ENCODE measurements around the gene RPE. TPM values are rescaled to one million over a fixed set of nuclear protein-coding genes. Genes with fewer than 3 reads are reported as not detected.

The RPE gene
- 10 to 100 TPM in 2 of 3 donors, 1 to 10 TPM in 1; 9.8 to 24.4 (median 19.6) TPM for polyA plus RNA-seq

DNA sequence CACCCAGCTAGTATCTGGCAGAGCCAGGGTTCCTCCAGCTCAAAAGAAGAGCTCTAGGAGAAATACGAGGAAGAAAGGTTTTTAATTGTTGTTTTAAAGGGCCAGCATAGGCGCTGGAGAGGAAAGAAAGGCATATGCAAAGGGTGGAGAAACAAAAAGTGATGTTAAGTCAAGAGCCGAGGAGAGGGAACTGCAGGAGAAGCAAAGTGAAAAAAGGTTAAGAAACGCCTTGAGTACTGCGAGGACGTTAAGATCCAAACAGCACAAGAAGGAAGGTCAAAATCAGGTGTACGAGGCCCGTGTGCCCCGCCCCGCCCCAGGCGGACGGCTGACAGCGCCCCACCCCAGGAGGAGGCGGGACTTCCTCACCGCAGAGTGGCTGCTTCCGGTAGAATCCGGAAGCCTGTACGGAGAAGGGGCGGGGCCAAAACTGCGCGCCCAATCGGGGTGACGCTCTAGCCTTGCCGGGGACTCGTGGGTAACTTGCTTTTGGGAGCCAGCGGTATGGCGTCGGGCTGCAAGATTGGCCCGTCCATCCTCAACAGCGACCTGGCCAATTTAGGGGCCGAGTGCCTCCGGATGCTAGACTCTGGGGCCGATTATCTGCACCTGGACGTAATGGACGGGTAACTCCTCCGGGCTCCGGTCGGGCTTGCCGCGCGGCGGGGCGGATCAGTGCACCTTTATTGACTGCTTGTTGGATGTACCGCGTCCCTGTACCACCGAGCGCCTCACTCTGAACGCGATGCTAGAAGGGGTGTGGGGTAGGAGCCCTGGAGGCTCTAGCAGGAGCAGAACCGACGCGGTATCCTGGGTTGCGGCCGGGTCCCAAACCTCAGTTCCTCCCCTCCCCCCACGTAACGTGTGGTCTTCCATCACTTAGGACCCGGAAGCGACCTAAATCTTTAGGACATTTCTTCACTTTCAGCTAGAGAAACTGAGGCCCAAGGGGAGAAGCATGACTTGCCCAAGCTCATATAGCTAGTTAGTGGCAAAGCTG, at the start of gene RPE:
TSS of gene RPE (plus strand) at position 481 of the 1,000 bp plus-strand sequence. CDS start at position 505, 24 bp downstream.
- 0% methylated on average over 56 to 58 of the region's 58 CpGs for WGBS, 3 donors

DNA sequence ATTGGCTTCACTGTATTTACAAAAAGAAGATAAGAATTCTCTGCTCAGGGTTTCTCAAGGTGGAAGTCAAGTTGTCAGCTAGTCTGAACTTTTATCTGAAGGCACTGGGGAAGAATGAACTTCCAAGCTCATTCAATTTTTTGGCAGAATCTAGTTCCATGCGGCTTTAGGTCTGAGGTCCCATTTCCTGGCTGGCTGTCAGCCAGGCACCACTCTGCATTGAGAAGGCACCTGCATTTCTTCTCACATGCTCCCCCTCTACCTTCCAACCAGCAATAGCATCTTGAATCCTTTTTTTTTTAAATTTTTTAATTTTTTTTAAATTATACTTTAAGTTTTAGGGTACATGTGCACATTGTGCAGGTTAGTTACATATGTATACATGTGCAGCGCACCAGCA, 46.2 kb upstream of the RPE start:
- H3K27ac ChIP-seq (ENCODE audit: low read depth, low read length) = no peak overlapping the region
- 58 to 64% (median 61%) methylated on average over 2 of the region's 2 CpGs for WGBS, 3 donors

More for the DNA sequence above, at the start of gene RPE:
- no peak within 1 kb of the TSS for H3K27ac ChIP-seq (ENCODE audit: low read depth, low read length)

DNA sequence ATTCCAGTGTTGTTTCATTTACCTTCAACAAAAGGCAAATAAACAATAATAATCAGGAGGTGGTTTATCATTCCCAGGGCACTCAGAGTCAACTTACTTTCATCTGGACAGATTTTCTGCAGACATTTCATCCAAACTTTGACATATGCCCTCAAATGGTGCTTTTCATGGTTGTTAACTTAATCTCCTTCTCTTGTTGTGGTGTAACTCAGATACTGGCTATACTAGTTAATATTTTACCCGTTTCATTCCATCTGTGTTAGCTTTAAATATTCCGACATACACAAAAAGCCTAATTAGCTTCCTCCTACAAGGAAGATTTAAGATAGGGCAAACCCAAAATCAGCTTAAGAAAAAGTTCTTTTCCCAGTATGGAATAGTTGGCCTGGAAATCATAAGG, 44.4 kb upstream of the RPE start:
- H3K27ac ChIP-seq (ENCODE audit: low read depth, low read length) = no peak overlapping the region
- WGBS, 3 donors = 32 to 91% (median 89%) methylated on average over 2 of the region's 2 CpGs

DNA sequence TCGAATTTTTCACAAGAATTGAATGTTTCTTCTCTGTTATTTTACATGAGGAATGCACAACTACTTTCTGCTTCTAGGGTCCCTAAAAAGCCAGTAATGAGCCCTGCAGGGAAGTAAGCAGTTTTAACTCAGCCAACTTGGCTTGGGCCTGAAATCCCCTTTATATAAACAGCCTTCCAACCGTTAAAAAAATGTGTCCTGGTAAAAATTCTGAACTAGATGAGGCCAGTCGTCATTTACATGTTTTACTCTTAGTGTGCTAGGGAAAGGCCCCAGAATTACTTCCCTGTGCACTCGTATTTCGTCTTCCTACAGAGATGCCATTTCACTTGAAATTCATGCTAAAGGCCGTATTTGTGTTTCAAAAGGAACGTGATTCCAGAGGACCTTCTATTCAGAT, 42.4 kb upstream of the RPE start:
- WGBS, 3 donors = 46 to 72% (median 65%) methylated on average over 7 of the region's 7 CpGs

DNA sequence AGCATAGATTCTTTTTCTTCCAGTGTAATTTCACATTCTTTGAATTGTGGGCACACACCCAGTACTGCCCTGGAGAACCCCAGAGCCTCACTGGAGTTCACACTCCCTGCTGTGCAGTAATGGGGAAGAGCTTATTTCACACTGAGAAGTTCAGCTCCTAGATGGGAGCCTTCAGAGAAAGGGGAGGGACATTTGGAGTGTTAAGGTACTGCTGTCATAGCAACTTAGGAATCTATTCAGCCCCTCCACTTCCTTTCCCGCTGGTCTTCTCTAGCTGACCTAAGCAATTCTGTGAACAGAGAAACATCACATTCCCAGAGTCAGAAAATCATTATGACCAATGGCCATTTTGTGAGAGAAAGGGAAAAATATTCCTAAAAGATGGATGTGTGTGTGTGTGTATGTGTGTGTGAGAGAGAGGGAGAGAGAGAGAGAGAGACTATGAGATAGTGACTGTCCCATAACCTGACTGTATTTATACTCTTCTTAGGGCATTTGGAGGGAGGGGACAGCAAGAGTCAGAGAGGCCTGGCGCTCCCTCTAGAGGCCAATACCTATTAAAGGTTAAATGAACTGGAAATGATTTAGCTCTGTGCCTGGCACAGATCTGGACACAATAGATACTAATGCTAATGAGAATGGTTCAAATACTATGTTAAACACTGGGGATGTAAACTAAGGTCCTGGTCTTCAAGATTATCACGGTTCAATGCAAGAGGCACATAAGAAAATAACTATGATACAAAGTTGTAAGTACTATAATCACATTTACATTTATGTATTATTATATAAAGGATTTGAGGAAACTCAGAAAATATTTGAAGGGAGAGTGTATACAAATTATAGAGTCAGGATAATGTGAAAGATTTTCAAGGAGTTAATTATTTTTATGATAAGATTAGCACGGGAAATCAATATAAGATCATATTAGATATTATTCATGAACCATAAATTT, 41.5 kb upstream of the RPE start:
- H3K27ac ChIP-seq (ENCODE audit: low read depth, low read length) = no peak overlapping the region
- WGBS, 3 donors = 14 to 34% (median 29%) methylated on average over 4 of the region's 4 CpGs

More for the DNA sequence above, 42.4 kb upstream of the RPE start:
- no peak overlapping the region for H3K27ac ChIP-seq (ENCODE audit: low read depth, low read length)

DNA sequence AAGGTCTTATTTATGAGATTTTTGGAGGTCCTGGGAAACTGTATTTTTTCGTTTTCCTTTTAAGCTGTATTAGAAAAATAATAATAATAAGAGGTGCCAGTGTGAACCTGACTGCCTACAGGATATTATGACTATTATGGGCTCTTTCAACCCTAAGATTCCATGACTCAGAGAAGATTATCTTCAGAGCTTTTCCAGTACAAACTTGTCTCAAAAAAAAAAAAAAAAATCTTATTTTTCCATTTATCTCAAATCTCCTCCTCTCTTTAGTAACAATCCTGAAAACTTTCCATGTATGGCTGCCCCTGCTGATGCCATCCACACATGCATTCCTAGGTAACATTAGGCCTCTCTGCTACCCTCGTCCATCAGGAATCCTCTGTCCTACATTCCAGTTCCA, 36.7 kb upstream of the RPE start:
- H3K27ac ChIP-seq (ENCODE audit: low read depth, low read length) = no peak overlapping the region
- WGBS, 3 donors = 82 to 83% (median 82%) methylated on average over 2 of the region's 2 CpGs

DNA sequence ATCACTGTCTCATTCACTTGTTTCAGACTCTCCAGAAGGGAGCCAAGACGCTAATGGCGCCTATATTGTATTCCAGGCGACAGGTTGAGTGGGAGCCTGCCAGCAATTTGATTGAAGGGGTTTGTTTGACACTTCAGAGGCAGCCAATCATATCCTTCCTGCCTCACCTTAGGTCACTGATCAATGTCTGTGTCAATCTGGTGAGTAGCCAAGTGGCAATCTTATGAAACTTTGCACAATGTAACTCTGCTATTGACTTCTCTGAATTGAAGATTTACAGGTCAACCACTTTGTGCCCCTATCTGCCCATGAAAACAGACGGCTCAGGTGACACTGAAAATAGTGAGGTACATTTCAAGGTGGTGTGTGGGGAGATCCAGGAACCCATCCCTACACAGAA, 32.7 kb upstream of the RPE start:
- no peak overlapping the region for H3K27ac ChIP-seq (ENCODE audit: low read depth, low read length)
- 72 to 92% (median 86%) methylated on average over 4 of the region's 4 CpGs for WGBS, 3 donors

DNA sequence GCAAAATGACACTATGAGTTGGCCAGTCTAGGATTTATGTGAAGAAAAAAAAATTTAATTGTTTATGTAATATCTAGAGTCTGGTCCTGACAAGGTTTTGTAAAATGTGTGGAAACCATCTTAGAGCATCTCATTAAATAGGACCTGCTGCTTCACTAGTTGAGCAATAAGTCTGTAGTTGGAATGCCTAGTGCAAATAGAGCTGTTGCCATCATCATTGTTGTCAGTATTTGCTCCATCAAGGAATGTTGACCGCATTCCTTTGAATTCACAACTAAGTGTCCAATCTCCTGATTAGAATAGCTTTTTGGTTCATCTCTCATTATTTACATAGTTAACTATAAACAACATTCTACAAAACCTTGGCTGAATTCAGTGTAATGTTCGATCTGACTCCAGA, 32.2 kb upstream of the RPE start:
- 69 to 83% (median 81%) methylated on average over 2 of the region's 2 CpGs for whole genome bisulfite sequencing, 3 donors
- H3K27ac ChIP-seq (ENCODE audit: low read depth, low read length) = no peak overlapping the region

DNA sequence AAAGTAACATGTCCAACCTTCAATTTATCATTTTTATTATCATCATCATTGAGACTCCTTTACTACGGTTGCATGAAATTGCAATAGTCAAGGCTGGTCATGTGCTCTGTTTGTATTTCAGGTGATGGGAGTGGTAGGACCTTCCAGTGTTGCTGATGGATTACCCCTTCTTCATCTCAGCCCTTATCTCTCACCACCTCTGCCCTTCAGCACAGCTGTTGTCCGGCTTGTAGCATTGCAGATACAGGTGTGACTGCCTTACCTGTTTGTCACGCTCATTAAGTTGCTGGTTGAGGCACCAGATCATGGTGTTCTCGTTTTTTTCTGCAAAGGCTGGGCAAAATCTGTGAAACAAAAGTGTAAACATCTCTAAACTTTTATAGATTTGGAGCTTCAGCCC, 31.7 kb upstream of the RPE start:
- no peak overlapping the region for H3K27ac ChIP-seq (ENCODE audit: low read depth, low read length)
- 62 to 79% (median 73%) methylated on average over 4 of the region's 4 CpGs for WGBS, 3 donors

DNA sequence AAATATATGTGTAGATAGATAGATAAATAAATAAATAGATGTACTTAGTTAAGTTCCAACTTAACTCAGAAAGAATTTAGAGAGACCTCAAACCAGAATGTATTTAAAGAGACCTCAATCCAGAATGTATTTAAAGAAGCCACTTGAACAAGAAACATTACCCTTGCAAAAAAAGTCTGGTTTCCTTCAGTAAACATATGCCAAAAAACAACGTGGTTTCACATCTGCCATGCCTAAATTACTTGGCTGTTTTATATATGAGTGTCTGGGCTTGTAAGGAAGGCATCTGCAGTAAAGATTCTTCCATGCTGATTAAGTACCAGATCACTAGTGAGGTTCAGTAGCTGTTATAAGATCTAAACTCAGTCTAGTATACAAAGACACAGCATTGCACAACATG, 29.1 kb upstream of the RPE start:
- no peak overlapping the region for H3K27ac ChIP-seq (ENCODE audit: low read depth, low read length)
- WGBS, 3 donors = 4 to 39% (median 12%) methylated on average over 1 of the region's 1 CpG

DNA sequence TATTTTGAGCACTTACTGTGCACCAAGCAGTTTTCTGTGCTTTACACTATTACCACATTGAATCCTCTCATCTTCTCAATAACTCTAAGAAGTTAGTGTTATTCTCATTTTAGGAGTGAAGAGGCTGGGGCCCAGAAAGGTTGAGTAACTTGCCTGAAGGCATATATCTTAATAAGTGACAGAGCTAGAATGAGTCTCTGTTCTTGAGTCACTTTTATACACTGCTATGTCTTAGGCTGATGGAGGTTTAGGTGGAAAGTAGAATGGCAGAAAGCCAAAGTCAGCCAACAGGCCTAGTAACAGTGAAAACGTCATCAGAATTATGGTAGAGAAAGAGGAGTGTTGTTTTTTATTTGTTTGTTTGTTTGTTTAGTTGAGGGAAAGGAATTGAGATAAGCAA, 27.9 kb upstream of the RPE start:
- 44 to 59% (median 50%) methylated on average over 1 of the region's 1 CpG for WGBS, 3 donors
- H3K27ac ChIP-seq (ENCODE audit: low read depth, low read length) = no peak overlapping the region

DNA sequence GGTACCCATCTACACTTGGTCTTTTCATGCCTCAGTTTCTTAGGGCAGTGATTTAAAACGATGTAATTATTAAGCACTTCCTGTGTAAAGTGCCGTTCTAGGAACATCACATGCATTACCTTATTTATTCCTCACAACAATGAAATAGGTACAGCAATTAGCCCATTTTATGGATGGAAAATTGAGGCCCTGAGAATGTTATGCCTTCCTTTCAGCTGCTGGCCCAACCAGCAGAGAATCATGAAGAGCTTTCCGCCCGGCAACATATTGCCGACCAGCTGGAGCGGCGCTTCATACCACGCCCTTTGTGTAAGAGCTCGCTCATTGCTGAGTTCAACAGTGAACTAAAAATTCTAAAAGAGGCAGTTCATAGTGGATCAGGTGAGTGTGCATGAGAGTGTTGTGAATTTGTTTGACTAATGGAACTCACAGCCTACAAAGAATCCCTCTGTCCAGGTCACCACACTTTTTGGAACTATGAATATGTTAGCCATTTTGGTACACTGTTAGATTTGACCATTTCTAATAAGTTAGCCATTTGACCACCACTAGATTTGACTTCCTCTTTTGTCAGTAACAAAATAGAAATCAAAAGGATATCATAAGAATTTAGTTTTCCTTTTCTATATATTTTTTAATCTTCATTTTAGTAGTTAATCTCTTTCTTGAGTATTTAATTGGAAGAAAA, 25.6 kb upstream of the RPE start:
- WGBS, 3 donors = 84 to 91% (median 85%) methylated on average over 9 of the region's 9 CpGs
- H3K27ac ChIP-seq (ENCODE audit: low read depth, low read length) = no peak overlapping the region

DNA sequence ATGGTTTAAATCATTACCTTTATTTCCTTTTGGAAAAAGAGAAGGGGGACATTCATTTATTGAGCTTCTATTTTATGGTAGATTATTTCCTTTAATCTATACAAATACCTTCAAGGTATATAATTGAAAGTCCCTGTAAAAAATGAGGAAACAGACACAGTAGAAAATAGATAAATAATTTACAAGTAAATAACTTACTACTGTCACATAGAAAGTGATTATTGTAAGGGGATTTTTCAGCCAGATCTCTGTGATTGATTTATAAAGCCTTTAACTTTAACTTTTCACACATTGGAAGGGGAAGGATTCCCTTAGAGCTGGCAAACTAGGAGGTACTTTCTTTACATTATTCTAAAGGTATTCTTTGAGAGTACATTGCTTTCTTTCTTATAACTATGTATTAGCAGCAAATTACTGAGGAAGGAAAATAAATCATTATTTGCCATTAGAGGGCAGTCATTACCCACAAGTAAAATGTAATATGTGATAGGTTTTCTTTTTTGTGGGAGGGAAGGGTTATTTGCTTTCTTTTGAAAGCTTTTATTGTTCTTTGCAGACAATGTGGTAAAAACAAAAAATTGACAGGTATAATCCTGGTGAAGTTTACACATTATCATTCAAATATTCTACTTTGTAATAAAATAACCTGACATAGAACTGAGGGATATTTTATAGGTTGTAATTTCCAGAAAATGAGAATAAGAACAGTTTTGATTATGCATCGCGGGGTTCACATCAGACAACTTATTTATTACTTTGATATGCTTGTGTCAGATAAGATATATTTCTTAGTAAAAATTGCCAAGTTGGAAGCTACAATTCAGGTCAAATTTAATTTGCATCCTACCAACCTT, 24.8 kb upstream of the RPE start:
- 71 to 97% (median 90%) methylated on average over 2 of the region's 2 CpGs for WGBS, 3 donors
- H3K27ac ChIP-seq (ENCODE audit: low read depth, low read length) = no peak overlapping the region

DNA sequence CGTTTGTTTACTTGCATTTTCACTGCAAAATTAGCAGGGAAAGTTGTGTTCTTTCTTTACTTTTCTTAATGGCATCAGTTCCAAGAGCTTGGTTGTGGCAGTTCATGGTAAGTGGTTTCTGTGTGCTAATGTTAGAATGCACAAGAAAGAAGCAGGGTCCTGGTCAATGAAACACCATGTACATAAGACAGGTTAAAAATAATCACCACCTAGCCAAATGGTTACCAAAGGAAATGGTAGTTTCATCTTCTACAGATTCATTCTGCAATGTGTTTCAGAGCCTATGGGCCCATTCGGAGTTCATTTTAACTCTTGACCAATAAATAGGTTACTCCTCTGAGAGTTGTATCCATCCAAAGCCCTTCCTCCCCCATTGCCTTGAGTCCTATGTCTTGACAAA, 18.1 kb upstream of the RPE start:
- 89 to 93% (median 91%) methylated on average over 2 of the region's 2 CpGs for WGBS, 3 donors

DNA sequence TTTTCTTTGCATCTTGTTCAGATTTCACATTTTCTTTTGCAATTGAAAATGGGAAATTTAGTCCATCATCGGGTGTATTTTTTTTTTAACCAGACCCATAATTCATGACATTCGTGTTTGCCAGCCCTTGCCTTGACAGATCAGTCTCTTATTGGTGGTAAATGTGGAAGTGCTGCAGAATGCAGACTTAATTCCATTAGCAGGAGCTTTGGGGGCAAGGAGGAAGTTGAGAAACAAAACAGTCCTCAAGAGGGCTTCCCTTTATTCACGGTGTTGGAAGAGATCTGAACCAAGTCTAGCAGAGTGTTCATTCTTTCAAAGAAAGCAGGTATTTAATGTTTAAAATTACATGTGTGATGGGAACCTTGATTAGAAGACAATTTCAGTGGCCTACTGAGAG, 16.6 kb upstream of the RPE start:
- WGBS, 3 donors = 31 to 75% (median 43%) methylated on average over 3 of the region's 3 CpGs
- no peak overlapping the region for H3K27ac ChIP-seq (ENCODE audit: low read depth, low read length)

More for the DNA sequence above, 18.1 kb upstream of the RPE start:
- H3K27ac ChIP-seq (ENCODE audit: low read depth, low read length) = no peak overlapping the region

DNA sequence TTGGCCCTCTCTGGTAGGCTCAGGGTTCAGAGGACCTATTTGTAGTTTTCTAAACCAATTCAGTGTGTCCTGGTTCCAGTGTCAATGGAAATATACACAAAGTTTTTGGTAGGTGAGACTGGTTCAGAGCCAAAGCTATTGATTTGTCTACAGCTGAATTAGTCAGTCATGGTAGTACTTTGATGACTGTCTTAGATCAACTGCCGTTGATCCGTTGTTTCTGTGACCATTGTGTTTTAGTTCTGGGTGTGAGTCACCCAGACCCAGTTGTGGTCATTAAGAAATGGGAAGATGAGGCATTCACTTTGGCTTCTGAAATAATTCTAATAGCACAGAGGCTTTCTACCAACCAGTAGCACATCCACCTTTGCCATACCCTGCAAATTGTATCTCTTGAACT, 16.0 kb upstream of the RPE start:
- H3K27ac ChIP-seq (ENCODE audit: low read depth, low read length) = no peak overlapping the region
- 69 to 81% (median 77%) methylated on average over 2 of the region's 2 CpGs for WGBS, 3 donors

DNA sequence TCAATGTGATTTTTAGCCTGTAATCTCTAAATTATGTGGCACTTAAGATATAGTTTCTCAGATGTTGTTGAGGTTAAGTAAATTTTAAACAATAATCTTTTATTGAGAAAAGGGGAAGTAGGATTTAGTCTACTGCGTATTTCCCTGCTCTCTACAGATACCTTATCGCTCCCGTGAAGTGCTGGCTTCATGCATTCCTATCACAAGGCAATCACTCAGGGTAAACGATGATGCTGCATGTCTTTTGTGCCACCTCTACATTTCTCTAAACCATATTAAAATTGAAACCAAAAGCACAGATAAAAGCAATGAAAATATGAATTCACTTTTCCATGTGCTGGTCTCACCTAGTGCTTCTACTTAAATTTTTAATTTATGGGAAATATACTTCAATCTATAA, 14.4 kb upstream of the RPE start:
- H3K27ac ChIP-seq (ENCODE audit: low read depth, low read length) = no peak overlapping the region
- WGBS, 3 donors = 45 to 55% (median 50%) methylated on average over 4 of the region's 4 CpGs

DNA sequence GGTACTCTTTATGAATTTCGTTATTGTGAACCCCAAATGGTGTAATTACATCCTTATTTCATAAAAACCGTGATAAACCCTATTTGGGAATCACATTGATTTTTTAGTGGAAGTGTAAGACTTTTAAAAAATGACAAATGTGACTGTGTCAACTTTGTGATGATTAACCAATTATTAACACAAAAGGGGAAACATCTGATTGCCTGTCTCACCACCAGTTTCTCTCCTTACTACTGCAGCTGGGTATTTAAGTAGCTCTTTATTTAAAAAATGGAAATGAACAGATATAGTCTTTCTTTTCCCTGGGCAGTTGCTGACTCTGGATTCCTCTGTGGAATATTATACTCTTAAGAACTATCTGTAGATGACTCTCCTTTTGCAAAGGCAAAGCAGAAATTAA, 11.6 kb upstream of the RPE start:
- no peak overlapping the region for H3K27ac ChIP-seq (ENCODE audit: low read depth, low read length)
- 64 to 75% (median 67%) methylated on average over 2 of the region's 2 CpGs for WGBS, 3 donors

All from adipose tissue (tissue), 3 donors.